Heart left ventricle (tissue), 16 donors: Measurements from ENCODE around the gene GTSE1. TPM values are rescaled to one million over a fixed set of nuclear protein-coding genes. Genes with fewer than 3 reads are reported as not detected.

Experiments used
- ATAC-seq, 4 donors: fragments of 200-7000 bp; cut with Tn5 transposase; one replicate each; pipeline ENCODE4 v1.9.1; 2020 to 2022; ENCODE audit warnings: moderate library complexity in 4 of 4, mild to moderate bottlenecking in 3 of 4, moderate number of reproducible peaks in 1 of 4
- DNase-seq, 5 donors: peaks; one replicate each; pipeline ENCODE4 v3.0.0-alpha.2; 2020
- H3K27ac ChIP-seq, 12 donors: fragments of 200-600 bp; sonication (generic) in 4 of 12; one replicate each; pipeline versions ENCODE4 v1.5.0 to v1.8.0; 2016 to 2022; ENCODE audit warnings: mild to moderate bottlenecking in 2 of 12
- H3K27me3 ChIP-seq, 9 donors: fragments of 200-600 bp; sonication (generic) in 2 of 9; one replicate each; pipeline versions ENCODE4 v1.5.1 to v1.8.0; 2016 to 2022; ENCODE audit warnings: mild to moderate bottlenecking in 3 of 9
- H3K36me3 ChIP-seq, 9 donors: fragments of 200-600 bp; sonication (generic) in 2 of 9; one replicate each; pipeline versions ENCODE4 v1.5.0 to v1.8.0; 2018 to 2022; ENCODE audit warnings: mild to moderate bottlenecking in 2 of 9
- H3K4me1 ChIP-seq, 12 donors: fragments of 200-600 bp; sonication (generic) in 4 of 12; one replicate each; pipeline versions ENCODE4 v1.5.0 to v1.8.0; 2016 to 2022; ENCODE audit warnings: mild to moderate bottlenecking in 3 of 12
- H3K4me3 ChIP-seq, 12 donors: fragments of 200-600 bp; sonication (generic) in 4 of 12; one replicate each; pipeline versions ENCODE4 v1.5.0 to v1.8.0; 2017 to 2022; ENCODE audit warnings: mild to moderate bottlenecking in 9 of 12, moderate library complexity in 4 of 12
- H3K9me3 ChIP-seq, 12 donors: fragments of 200-600 bp; sonication (generic) in 4 of 12; one replicate each; pipeline versions ENCODE4 v1.5.0 to v1.8.0; 2016 to 2022; ENCODE audit warnings: mild to moderate bottlenecking in 1 of 12
- CTCF ChIP-seq, 12 donors: fragments of 200-600 bp; sonication (generic) in 4 of 12; IDR thresholded peaks; one replicate each; pipeline versions ENCODE4 v1.5.0 to v1.8.0; 2018 to 2022; ENCODE audit warnings: antibody characterized with exemption in 12 of 12, mild to moderate bottlenecking in 5 of 12
- POLR2A ChIP-seq, 2 donors: fragments of 450-650 bp; IDR thresholded peaks; one replicate each; pipeline ENCODE4 v1.6.1; 2017; ENCODE audit warnings: antibody characterized with exemption in 2 of 2, mild to moderate bottlenecking in 2 of 2, moderate library complexity in 2 of 2
- WGBS, 4 donors: extraction: QIAGEN DNeasy Blood & Tissue Kit in 2 of 4; methylation state at CpG; one replicate each; pipeline versions ENCODE4 v1.1.5 to v1.1.7; 2013 to 2018; 5-methylcytosine and 5-hydroxymethylcytosine counted together
- intact Hi-C, 10 donors: fragments of 100-400 bp; cut with DNase I; formaldehyde crosslinking; loops; one replicate each; pipeline versions ENCODE4 v1.11.1 to v1.14.2; 2022
- polyA plus RNA-seq, 2 donors: library from polyadenylated mRNA; stranded (reverse); fragments of 200-250 nt; gene quantifications; one replicate each; pipeline ENCODE4 v1.2.3, GENCODE V29; 2013
- total RNA-seq, 9 donors: library from RNA; depleted of rRNA in 2 of 9; stranded (reverse); fragments of >200 nt in 2 of 9; fragmentation: NEBNext Ultra II Directional in 3 of 9; extraction: Animal tissue kit (Norgen Biotek cat#: 25700) in 3 of 9; gene quantifications; one replicate each; pipeline versions ENCODE4 v1.1.0 to v1.2.4, GENCODE V29; 2016 to 2023
- donor health status: ischemic (EF 13 %, LVEDD 7.1; RV severe dilation, severe dysfunction).
- donor health status: healthy with polysubstance abuse.
- donor health status: DM: no; HTN: yes; CAD: no.
- donor health status: DM: no; HTN: no; CAD: no.
- donor health status: ischemic (EF 25% LVEDD 6.9; RV normal size, moderate dysfunction).
- donor health status: ischemic (EF 25% LVEDD 5.7; RV mildly dilated, moderate dysfunction).
- donor health status: healthy.
- donor health status: DM: yes; HTN: yes; CAD: no.
- donor health status: ischemic (EF 35%, LVEDD 5.7; RV mildly dilated, moderate dysfunction).
- donor health status: nonischemic (EF 11% LVEDD 7.7; RV severe dilation, severe dysfunction).
- donor health status: DM: yes; HTN: yes; CAD: no.
- donor health status: PGD.
- donor health status: ischemic (EF 29% LVEDD 5.4; RV normal size, mild dysfunction).
- donor health status: nonischemic (EF 23%, LVEDD 6.1; RV moderate dilation, normal function).

GTSE1 gene
- total and polyA plus RNA-seq, 11 donors: 0.19 to 6.9 (median 0.59) TPM; not detected in 1

GRCh38 chr22:46357711-46358520 lies 61.2 kb downstream of the GTSE1 start:
- intact Hi-C loops: loop anchor here in 4 of 10 donors (5.0 to 10.0 kb wide), 5 partner anchors 47 to 447 kb away; partner anchors contain the start of gene CELSR1 (in 1 of the 4)
- H3K36me3 ChIP-seq: peaks cover 0 to 54% (median 40%) of the 10 kb centered on the region in 9 donors
- peaks cover 0 to 12% (median 0%) of the 10 kb centered on the region in 12 donors for H3K9me3 ChIP-seq
- no peaks in the 10 kb centered on the region for H3K27me3 ChIP-seq
- TF ChIP-seq CTCF (IDR thresholded peaks at IDR 0.05) (no peak), POLR2A (IDR thresholded peaks at IDR 0.05) (no peak)
- 76 to 86% (median 82%) methylated on average over 13 to 19 of the region's 19 CpGs for WGBS, 4 donors
- no peak overlapping the region for H3K4me3 ChIP-seq
- no peak for ATAC-seq
- peak in 2 of 5 donors; percentile 24 to 64 for DNase-seq
- H3K27ac ChIP-seq: no peak overlapping the region
- peaks cover 0 to 35% (median 11%) of the 10 kb centered on the region in 12 donors for H3K4me1 ChIP-seq

- WGBS, 4 donors: 85 to 95% (median 92%) methylated on average over 6 of the region's 6 CpGs
- no peak overlapping the region for H3K4me3 ChIP-seq
- H3K4me1 ChIP-seq: peaks cover 0 to 28% (median 4%) of the 10 kb centered on the region in 12 donors
- no peak for TF ChIP-seq CTCF (IDR thresholded peaks at IDR 0.05)
- no peak for TF ChIP-seq POLR2A (IDR thresholded peaks at IDR 0.05)
- ATAC-seq: no peak
- H3K27me3 ChIP-seq: no peaks in the 10 kb centered on the region
- H3K27ac ChIP-seq: no peak overlapping the region
- intact Hi-C loops: loop anchor here in 4 of 10 donors (5.0 to 10.0 kb wide), 5 partner anchors 46 to 446 kb away; partner anchors contain the start of gene CELSR1 (in 1 of the 4)
- H3K9me3 ChIP-seq: peaks cover 0 to 12% (median 0%) of the 10 kb centered on the region in 12 donors
- peak in 1 of 5 donors; percentile 24 for DNase-seq
- peaks cover 0 to 47% (median 32%) of the 10 kb centered on the region in 9 donors for H3K36me3 ChIP-seq
These were observed 62.1 kb downstream of the GTSE1 start for GRCh38 chr22:46358766-46359165.

GRCh38 chr22:46359362-46359761 lies 62.7 kb downstream of the GTSE1 start:
- Histone ChIP-seq H3K4me3 (no peak overlapping the region), H3K27me3 (no peaks in the 10 kb centered on the region), H3K27ac (no peak overlapping the region), H3K9me3 (peaks cover 0 to 12% (median 0%) of the 10 kb centered on the region in 12 donors), H3K36me3 (peaks cover 0 to 41% (median 26%) of the 10 kb centered on the region in 9 donors), H3K4me1 (peaks cover 0 to 22% (median under 1%) of the 10 kb centered on the region in 12 donors)
- DNase-seq (peak in 2 of 5 donors; percentile 26 to 37), ATAC-seq (no peak)
- TF ChIP-seq CTCF (IDR thresholded peaks at IDR 0.05): no peak
- TF ChIP-seq POLR2A (IDR thresholded peaks at IDR 0.05): no peak
- 90 to 100% (median 93%) methylated on average over 5 to 14 of the region's 14 CpGs for WGBS, 4 donors
- intact Hi-C loops: loop anchor here in 4 of 10 donors (5.0 to 10.0 kb wide), 5 partner anchors 45 to 445 kb away; partner anchors contain the start of gene CELSR1 (in 1 of the 4)

- ATAC-seq (no peak), DNase-seq (peak in 1 of 5 donors; percentile 8)
- H3K9me3 ChIP-seq: peaks cover 0 to 12% (median 0%) of the 10 kb centered on the region in 12 donors
- no peak overlapping the region for H3K27ac ChIP-seq
- peaks cover 0 to 4% (median 0%) of the 10 kb centered on the region in 9 donors for H3K27me3 ChIP-seq
- intact Hi-C loops: loop anchor here in 1 of 10 donors (5.0 kb wide), 1 partner anchor 317 kb away; no protein-coding TSS in a partner anchor
- H3K36me3 ChIP-seq: peaks cover 0 to 33% (median 20%) of the 10 kb centered on the region in 9 donors
- WGBS, 4 donors: 77 to 84% (median 81%) methylated on average over 5 of the region's 5 CpGs
- TF ChIP-seq CTCF (IDR thresholded peaks at IDR 0.05) (no peak), POLR2A (IDR thresholded peaks at IDR 0.05) (no peak)
- H3K4me1 ChIP-seq: peaks cover 0 to 16% (median 0%) of the 10 kb centered on the region in 12 donors
- no peak overlapping the region for H3K4me3 ChIP-seq
These were observed 63.4 kb downstream of the GTSE1 start for GRCh38 chr22:46360097-46360496.
